ENCODE results near the gene USP30.
"Not testable (repeated sequence)": the region's sequence is repeated elsewhere in the genome, so short reads cannot be mapped to it uniquely, and the experiment has no call there.

The USP30 gene

DNA sequence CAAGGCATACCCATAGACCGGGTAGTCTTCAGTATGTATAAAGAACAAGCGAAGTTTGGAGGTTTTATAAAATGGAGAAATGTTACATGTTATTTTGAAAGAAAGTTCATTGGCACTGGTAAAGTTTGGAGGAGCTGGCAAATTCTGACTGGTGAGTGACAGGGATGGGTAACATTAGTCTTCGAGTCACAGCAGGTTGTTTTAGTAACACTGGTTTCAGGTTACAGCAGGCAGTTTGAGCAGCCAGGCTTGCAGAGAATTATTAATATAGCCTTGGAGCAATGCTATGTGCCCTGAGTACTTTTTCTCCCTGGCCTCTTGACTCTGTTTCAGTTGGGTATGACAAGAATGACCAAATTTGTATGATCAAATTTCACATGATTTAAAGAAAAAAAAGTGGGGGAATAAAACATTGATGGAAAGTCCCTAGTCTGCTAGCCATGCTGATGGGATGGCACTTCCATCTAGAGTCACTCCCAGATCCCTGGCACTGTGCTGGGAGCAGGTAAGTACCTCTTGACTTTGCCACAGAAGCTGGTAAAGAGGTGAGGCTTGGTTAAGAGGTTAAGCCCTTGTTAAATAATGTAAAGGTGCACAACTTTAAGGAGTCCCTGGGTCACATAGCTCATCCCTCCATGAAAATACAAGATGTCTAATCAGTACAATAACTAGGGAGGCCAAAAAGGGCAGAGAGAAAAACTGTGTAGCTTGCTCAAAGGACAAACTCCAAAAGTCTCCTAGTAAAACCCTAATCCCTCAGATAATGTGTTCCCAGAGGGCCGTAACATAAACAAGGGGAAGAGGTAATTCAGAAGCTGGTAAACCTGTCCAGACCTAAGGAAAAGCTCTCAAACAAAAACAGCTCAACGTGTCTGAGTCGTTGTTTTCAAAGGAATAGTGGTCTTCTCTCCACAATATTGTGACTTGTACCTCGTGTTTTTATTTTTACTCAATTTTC lies 18.9 kb upstream of the USP30 start:
- TF ChIP-seq CTCF (IDR thresholded peaks at IDR 0.05; ENCODE audit: extremely low read depth, missing control alignments), result no peak
- no peak for DNase-seq (ENCODE audit: low spot score)

DNA sequence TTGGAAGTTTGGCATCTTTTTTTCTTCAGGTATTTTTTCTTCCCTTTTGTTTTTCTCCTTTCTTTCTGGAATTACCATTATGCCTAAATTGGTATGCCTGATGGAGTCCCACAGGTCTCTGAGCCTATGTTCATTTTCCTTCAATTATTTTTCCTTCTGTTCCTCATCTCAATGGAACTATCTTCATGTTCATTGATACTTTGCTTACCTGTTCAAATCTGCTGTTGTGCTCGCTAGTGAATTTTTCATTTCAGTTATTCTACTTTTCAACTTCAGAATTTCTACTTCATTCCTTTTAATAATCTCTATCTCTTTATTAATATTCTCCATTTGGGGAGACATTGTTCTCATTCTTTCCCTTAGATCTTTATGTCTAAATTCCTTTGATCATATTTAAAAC lies 15.4 kb upstream of the USP30 start:
- TF ChIP-seq CTCF (IDR thresholded peaks at IDR 0.05; ENCODE audit: extremely low read depth, missing control alignments), result no peak
- DNase-seq (ENCODE audit: low spot score), result no peak

- TF ChIP-seq CTCF (IDR thresholded peaks at IDR 0.05; ENCODE audit: extremely low read depth, missing control alignments), result no peak
- DNase-seq (ENCODE audit: low spot score), result no peak
These were observed 8.1 kb upstream of the USP30 start for GRCh38 chr12:109044241-109044640.

DNA sequence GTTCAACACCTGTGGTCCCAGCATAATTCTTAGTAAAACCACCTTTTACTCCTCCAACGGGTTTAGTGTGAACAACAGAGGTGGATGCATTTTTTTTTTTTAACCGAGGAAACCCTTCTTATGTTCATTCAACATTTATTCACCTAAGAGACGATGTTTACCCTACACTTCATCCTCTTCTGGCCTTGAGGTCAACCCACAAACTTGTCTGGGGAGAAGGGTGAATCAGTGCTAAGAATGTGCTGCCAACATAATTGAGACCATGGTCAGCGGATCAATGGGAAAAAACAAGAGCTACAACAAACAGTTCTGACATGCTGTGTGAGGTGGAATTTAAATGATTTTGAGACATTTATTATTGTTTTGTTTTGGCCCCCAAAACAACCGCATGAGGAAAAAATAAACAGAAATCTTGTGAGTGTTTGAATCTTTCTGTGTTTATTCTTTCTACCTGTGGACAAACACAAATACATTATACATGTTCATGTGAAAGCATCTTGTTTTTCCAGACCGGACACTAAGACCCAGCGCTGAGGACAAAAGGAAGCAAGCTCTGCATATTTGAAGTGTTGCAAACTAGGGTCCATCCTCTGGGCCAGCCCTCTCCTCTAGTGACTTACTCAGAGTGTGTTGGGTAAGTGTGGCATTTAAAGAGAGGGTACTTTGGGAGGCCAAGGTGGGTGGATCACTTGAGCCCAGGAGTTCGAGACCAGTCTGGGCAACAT lies 5.1 kb upstream of the USP30 start:
- no peak for DNase-seq (ENCODE audit: low spot score)
- no peak for TF ChIP-seq CTCF (IDR thresholded peaks at IDR 0.05; ENCODE audit: extremely low read depth, missing control alignments)

DNA sequence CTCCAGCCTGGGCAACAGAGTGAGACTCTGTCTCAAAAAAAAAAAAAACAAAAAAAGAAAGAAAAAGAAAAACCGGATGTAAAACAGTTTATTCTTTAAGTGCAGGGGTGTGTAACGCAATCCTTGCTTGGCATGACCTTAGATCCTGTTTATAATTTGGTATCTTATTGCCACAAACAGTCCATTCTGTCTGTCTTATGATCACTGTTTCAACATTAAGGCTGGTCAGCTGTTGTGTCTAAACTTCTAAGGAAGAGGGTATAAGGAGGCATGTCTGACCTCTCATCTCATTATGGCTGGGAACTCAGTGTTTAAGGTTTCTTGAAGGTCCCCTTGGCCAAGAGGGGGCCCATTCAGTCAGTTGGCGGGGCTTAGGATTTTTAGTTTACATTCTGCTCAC lies 3.7 kb upstream of the USP30 start:
- DNase-seq (ENCODE audit: low spot score), result not testable (repeated sequence)

GRCh38 chr12:109049794-109050193 lies 2.6 kb upstream of the USP30 start:
- DNase-seq (ENCODE audit: low spot score), result not testable (repeated sequence)

DNA sequence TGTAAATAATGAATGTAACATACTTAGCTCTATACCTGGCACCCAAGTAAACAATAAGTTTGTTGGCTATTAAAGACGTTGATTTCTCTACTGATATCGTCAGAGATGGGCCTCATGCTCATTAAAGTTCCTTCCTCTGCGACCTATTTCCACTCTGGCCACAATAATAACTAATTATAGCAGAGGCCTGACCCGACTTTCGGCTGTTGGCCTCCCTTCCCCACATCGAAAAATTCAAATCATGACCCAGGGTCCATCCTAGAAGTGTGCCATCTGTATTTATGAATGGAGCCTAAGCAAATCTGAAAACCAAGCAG lies 321 bp upstream of the USP30 start:
- TF ChIP-seq CTCF (IDR thresholded peaks at IDR 0.05; ENCODE audit: extremely low read depth, missing control alignments), result no peak
- no peak for DNase-seq (ENCODE audit: low spot score)

DNA sequence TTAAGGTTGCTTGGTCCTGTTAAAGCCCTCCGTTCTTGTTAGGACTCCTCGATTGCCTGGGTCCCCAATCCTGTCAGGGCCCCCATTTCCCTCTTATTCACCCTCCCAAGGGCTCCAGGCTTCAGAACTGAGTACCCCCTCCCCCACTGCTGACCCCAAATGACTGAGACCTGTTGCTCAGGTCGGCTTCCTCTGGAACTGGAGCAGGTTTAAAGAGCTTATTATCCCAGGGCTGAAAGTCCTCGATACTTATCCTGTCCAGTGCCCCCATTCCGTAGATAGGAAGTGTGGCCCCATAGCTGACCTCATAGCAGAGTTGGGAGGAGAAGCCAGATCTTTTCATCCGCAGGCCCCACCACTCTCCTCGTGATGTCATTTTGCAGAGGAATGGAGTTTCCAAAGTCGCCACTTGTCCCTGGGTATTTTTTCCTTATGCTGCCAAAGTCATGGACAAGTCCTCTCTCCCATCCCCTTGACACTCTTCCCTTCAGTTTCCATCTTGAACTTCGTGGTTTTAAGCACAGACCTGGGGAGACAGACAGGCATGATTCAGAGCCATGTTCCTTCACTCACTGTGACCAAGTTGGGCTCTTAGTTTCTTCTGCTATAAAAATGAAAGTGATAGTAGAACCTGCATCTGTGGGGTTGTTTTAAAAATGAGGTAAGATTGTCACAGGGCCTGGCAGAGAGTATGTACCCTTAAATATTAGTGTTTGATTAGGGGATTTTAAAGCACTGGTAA lies 1.2 kb downstream of the USP30 start:
- TF ChIP-seq CTCF (IDR thresholded peaks at IDR 0.05; ENCODE audit: extremely low read depth, missing control alignments), result no peak
- DNase-seq (ENCODE audit: low spot score), result peak; percentile 79

- DNase-seq (ENCODE audit: low spot score), result not testable (repeated sequence)
These were observed 1.7 kb downstream of the USP30 start for GRCh38 chr12:109054124-109054513.

Measured in GM20000 (cell line).